GM10248 (cell line): Measurements from ENCODE around the gene DCTN2.

ENCODE experiments used
- CTCF ChIA-PET: fragments of 300-600 bp; sonication (Branson Sonifier 250); formaldehyde crosslinking; extraction: SDS; loops from one replicate; lab custom pipeline; 2021; ENCODE audit warnings: antibody characterized with exemption; lab: Yijun Ruan, JAX
- POLR2A ChIA-PET: fragments of 350-650 bp; sonication (Branson Sonifier 250); formaldehyde crosslinking; extraction: SDS; loops from one replicate; lab custom pipeline; 2020; ENCODE audit warnings: antibody characterized with exemption; lab: Yijun Ruan, JAX
- DNase-seq: peaks from one replicate; pipeline ENCODE4 v3.0.0; 2012; ENCODE audit errors: extremely low spot score
- CTCF ChIP-seq: IDR thresholded peaks from 2 replicates; pipeline ENCODE4 v1.5.1; 2012; ENCODE audit warnings: mild to moderate bottlenecking, low read depth; ENCODE audit errors: extremely low read depth, missing control alignments, control extremely low read depth

DCTN2 gene

GRCh38 chr12:57541001-57541400 is 6.0 kb downstream of the DCTN2 start:
- POLR2A ChIA-PET: no interaction called here
- CTCF ChIA-PET: interaction anchor here (1.5 to 2.3 kb wide), 3 partner anchors 10 to 88 kb away, joined by 3 to 10 read pairs (median 5); no protein-coding TSS in a partner anchor
- no peak for TF ChIP-seq CTCF
- DNase-seq: no peak

- ChIA-PET CTCF (interaction anchor here (1.4 to 3.6 kb wide), 8 partner anchors 9 to 217 kb away, joined by 4 to 10 read pairs (median 6); partner anchors contain the start of gene MBD6), POLR2A (interaction anchor here (1.3 kb wide), 1 partner anchor 19 kb away, joined by 5 read pairs; the partner anchor contains the start of gene DDIT3)
- no peak for DNase-seq
- TF ChIP-seq CTCF: no peak
These were observed 7.7 kb downstream of the DCTN2 start for GRCh38 chr12:57539134-57539768.

- ChIA-PET CTCF (interaction anchor here (0.6 to 2.9 kb wide), 3 partner anchors 10 to 21 kb away, joined by 3 to 13 read pairs (median 7); partner anchors contain the start of gene DCTN2), POLR2A (interaction anchor here (1.1 kb wide), 1 partner anchor 11 kb away, joined by 9 read pairs; the partner anchor contains the start of gene DCTN2)
- TF ChIP-seq CTCF: no peak
- DNase-seq: no peak
These were observed 10.4 kb downstream of the DCTN2 start for GRCh38 chr12:57536597-57536942.

- TF ChIP-seq CTCF: no peak
- no peak for DNase-seq
- ChIA-PET POLR2A (no interaction called here), CTCF (interaction anchor here (0.6 to 2.9 kb wide), 3 partner anchors 11 to 22 kb away, joined by 3 to 13 read pairs (median 7); partner anchors contain the start of gene DCTN2)
These were observed 11.0 kb downstream of the DCTN2 start for GRCh38 chr12:57535764-57536596.

GRCh38 chr12:57534991-57535543 is 11.9 kb downstream of the DCTN2 start:
- ChIA-PET POLR2A (no interaction called here), CTCF (interaction anchor here (0.6 to 2.9 kb wide), 4 partner anchors 10 to 292 kb away, joined by 3 to 13 read pairs (median 5); partner anchors contain the start of gene DCTN2)

More at GRCh38 chr12:57534991-57535543, 11.9 kb downstream of the DCTN2 start:
- no peak for TF ChIP-seq CTCF
- no peak for DNase-seq
